Urinary bladder (tissue), 4 donors: Measurements from ENCODE around the gene ZNF398. TPM values are rescaled to one million over a fixed set of nuclear protein-coding genes. Genes with fewer than 3 reads are reported as not detected.

Source experiments
- DNase-seq: peaks from one replicate; pipeline ENCODE4 v3.0.0-alpha.2; 2015; ENCODE audit errors: extremely low spot score
- H3K27ac ChIP-seq: one replicate; pipeline ENCODE4 v1.5.1; 2013; ENCODE audit warnings: low read depth, mild to moderate bottlenecking, moderate library complexity
- H3K36me3 ChIP-seq: one replicate; pipeline ENCODE4 v1.6.1; 2013; ENCODE audit warnings: mild to moderate bottlenecking, moderate library complexity; ENCODE audit not compliant: insufficient read depth
- H3K4me1 ChIP-seq: one replicate; pipeline ENCODE4 v1.6.1; 2013; ENCODE audit warnings: mild to moderate bottlenecking, moderate library complexity; ENCODE audit not compliant: insufficient read depth
- H3K4me3 ChIP-seq: one replicate; pipeline ENCODE4 v1.5.1; 2013; ENCODE audit warnings: low read depth, low read length
- WGBS: extraction: QIAGEN DNeasy Blood & Tissue Kit; methylation state at CpG from one replicate; pipeline ENCODE4 v1.1.7; 2013; 5-methylcytosine and 5-hydroxymethylcytosine counted together
- polyA plus RNA-seq: library from polyadenylated mRNA; stranded (reverse); fragments of 200-250 nt; gene quantifications from one replicate; pipeline ENCODE4 v1.2.3, GENCODE V29; 2013
- total RNA-seq: library from RNA; depleted of rRNA; stranded (reverse); fragments of >200 nt; gene quantifications from one replicate; pipeline ENCODE4 v1.2.3, GENCODE V29; 2014
- donor health status: healthy with polysubstance abuse.
- donor health status: healthy.

ZNF398 gene
- total and polyA plus RNA-seq, 2 donors: 6.8 to 16.3 TPM

DNA sequence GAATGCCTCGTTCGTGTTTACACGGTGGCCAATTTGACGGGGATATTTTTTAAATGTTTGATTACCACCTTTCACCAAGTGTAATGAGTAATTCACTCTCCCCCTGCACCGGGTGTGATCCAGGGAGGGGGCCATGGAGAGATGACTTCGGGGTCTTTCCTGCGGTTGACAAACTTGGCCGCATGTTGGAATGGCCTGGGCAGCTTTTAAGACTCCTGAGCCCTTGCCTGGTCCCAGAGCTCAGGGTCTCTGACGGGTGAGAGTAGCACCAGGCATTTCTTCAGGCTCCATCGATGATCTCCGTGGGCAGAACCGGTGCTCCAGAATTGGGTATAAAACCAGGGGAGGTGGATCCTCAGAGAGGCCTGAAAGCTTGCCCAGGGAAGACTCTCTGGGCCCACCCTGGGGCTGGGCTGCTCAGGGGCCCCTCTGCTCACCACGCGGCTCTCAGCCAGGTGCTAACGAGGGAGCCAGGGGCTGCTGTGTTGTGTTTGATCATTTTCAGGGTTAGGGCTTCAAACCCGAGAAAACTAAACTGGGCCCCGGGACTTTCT is 49.0 kb downstream of the ZNF398 start:
- Histone ChIP-seq H3K36me3 (peaks cover 6% of the 10 kb centered on the region), H3K4me3 (peak overlapping the region; percentile 94), H3K4me1 (no peaks in the 10 kb centered on the region), H3K27ac (no peak overlapping the region)
- WGBS: 3% methylated on average over 17 of the region's 17 CpGs
- DNase-seq: no peak

DNA sequence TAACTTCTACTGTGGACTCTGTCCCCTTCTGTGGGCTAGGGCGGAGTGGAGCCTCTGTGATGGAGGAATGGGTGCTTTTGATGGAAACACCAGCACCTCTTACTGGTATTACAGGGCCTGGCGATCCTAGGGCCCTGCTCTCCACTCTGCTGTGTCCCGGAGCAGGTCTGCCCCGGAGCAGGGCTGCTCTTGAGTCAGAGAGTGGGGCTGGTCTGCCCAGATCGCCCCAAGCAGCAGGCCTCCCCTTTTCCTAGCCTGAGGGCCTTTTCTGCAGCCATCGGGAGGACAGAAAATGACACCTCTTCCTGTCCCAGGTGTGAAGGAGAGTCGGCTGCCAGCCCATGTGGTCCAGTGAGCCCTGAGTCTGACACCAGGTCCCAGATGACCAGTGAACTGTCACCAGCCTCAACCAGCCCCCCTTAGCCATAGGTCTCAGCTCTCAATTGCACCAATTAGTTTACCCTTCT is 49.5 kb downstream of the ZNF398 start:
- Histone ChIP-seq H3K4me3 (peak overlapping the region; percentile 94), H3K4me1 (no peaks in the 10 kb centered on the region), H3K36me3 (peaks cover 6% of the 10 kb centered on the region), H3K27ac (no peak overlapping the region)
- 20% methylated on average over 7 of the region's 7 CpGs for WGBS
- DNase-seq: no peak

- H3K4me1 ChIP-seq: no peaks in the 10 kb centered on the region
- no peak overlapping the region for H3K27ac ChIP-seq
- no peak overlapping the region for H3K4me3 ChIP-seq
- no peak for DNase-seq
- H3K36me3 ChIP-seq: peaks cover 6% of the 10 kb centered on the region
- WGBS: 78% methylated on average over 4 of the region's 4 CpGs
These were observed 50.4 kb downstream of the ZNF398 start for GRCh38 chr7:149197675-149198074.

GRCh38 chr7:149198161-149198816 is 51.0 kb downstream of the ZNF398 start:
- H3K4me3 ChIP-seq: no peak overlapping the region
- peaks cover 6% of the 10 kb centered on the region for H3K36me3 ChIP-seq
- no peak for DNase-seq
- no peaks in the 10 kb centered on the region for H3K4me1 ChIP-seq
- WGBS: 88% methylated on average over 22 of the region's 22 CpGs
- no peak overlapping the region for H3K27ac ChIP-seq

- Histone ChIP-seq H3K27ac (no peak overlapping the region), H3K4me1 (no peaks in the 10 kb centered on the region), H3K36me3 (peaks cover 6% of the 10 kb centered on the region), H3K4me3 (no peak overlapping the region)
- 96% methylated on average over 6 of the region's 6 CpGs for WGBS
- DNase-seq: no peak
These were observed 52.2 kb downstream of the ZNF398 start for GRCh38 chr7:149199234-149199995.

DNA sequence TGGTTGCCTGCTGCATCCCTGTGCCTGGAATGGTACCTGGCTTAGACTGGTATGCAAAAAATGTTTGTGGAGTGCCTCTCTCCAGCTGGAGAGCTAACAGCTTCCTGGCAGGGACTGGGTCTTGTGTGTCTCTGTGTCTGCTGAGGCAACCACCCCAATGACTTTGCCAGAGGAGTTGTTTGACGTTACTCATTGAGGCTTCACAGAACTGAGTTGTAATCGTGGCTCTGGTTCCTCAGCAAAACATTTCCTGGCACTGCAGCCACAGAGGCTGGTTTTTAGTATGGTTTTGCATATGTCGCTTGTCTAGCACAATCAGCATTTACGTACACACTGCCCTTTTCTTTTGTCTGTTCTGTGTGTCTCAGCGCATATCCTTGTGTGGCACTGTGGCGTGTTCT is 55.6 kb downstream of the ZNF398 start:
- WGBS: 81% methylated on average over 6 of the region's 6 CpGs
- Histone ChIP-seq H3K36me3 (peaks cover 6% of the 10 kb centered on the region), H3K27ac (no peak overlapping the region), H3K4me3 (no peak overlapping the region), H3K4me1 (no peaks in the 10 kb centered on the region)
- DNase-seq: no peak

- no peak overlapping the region for H3K27ac ChIP-seq
- WGBS: 78% methylated on average over 18 of the region's 18 CpGs
- DNase-seq: peak; percentile 25
These were observed 58.6 kb downstream of the ZNF398 start for GRCh38 chr7:149205690-149206381.

GRCh38 chr7:149207324-149208035 is 60.2 kb downstream of the ZNF398 start:
- H3K36me3 ChIP-seq: no peaks in the 10 kb centered on the region
- WGBS: 90% methylated on average over 35 of the region's 35 CpGs
- DNase-seq: no peak
- H3K4me3 ChIP-seq: no peak overlapping the region
- H3K4me1 ChIP-seq: no peaks in the 10 kb centered on the region
- no peak overlapping the region for H3K27ac ChIP-seq

More at GRCh38 chr7:149205690-149206381, 58.6 kb downstream of the ZNF398 start:
- Histone ChIP-seq H3K36me3 (no peaks in the 10 kb centered on the region), H3K4me1 (no peaks in the 10 kb centered on the region), H3K4me3 (no peak overlapping the region)

GRCh38 chr7:149209518-149210269 is 62.4 kb downstream of the ZNF398 start:
- Histone ChIP-seq H3K4me1 (no peaks in the 10 kb centered on the region), H3K36me3 (peaks cover 2% of the 10 kb centered on the region), H3K4me3 (no peak overlapping the region), H3K27ac (no peak overlapping the region)
- 64% methylated on average over 7 of the region's 7 CpGs for WGBS
- DNase-seq: no peak

DNA sequence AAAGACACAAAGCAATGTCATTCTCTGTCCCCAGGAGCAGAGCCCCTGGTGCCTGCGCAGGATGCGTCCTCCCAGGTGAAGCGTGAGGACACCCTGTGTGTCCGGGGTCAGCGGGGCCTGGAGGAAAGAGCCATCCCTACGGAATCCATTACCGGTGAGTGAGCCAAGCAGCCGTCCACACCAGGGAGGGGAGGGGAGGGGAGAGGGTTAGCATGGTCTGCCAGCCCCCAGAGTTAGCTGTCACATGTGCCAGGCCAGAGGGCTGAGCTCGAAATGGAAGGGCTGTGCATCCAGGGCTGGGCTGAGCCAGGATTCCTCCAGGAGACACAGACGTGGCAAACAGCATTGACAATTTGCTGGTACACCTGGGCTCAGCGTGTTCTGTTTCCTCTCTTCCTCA is 63.3 kb downstream of the ZNF398 start:
- peaks cover 2% of the 10 kb centered on the region for H3K36me3 ChIP-seq
- no peaks in the 10 kb centered on the region for H3K4me1 ChIP-seq
- 86% methylated on average over 11 of the region's 11 CpGs for WGBS
- H3K27ac ChIP-seq: no peak overlapping the region
- no peak overlapping the region for H3K4me3 ChIP-seq
- no peak for DNase-seq

DNA sequence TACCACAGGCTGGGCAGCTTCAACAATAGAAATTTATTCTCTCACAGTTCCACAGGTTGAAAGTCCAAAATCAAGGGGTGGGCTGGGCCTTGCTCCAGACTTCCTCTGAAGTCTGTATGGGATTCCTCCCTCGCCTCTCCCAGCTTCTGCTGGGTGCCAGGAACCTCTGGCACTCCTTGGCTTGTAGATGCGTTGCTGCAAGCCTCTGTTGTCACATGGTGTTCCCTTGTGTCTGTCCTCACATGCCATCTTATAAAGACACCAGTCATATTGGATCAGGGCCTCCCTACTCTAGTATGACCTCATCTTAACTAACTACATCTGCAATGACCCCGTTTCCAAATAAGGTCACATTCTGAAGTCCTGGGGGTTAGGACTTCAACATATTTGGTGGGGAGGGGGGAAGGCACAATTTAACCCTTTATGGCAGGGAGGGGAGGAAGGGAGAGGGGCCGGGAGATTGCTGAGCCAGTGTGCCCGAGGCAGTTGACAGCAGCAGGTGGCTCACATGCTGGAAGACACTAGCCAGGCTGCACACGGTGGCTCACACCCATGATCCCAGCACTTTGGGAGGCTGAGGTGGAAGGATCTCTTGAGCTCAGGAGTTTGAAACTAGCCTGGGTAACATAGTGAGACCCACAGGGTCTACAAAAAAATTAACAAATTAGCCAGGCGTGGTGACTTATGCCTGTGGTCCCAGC is 66.9 kb downstream of the ZNF398 start:
- no peaks in the 10 kb centered on the region for H3K4me1 ChIP-seq
- no peak overlapping the region for H3K4me3 ChIP-seq
- DNase-seq: no peak
- no peak overlapping the region for H3K27ac ChIP-seq
- H3K36me3 ChIP-seq: peaks cover 2% of the 10 kb centered on the region
- 75% methylated on average over 7 of the region's 7 CpGs for WGBS

GRCh38 chr7:149216402-149216801 is 69.1 kb downstream of the ZNF398 start:
- no peak for DNase-seq
- WGBS: 70% methylated on average over 2 of the region's 2 CpGs
- Histone ChIP-seq H3K4me1 (no peaks in the 10 kb centered on the region), H3K4me3 (no peak overlapping the region), H3K36me3 (peaks cover 2% of the 10 kb centered on the region), H3K27ac (no peak overlapping the region)
